Measurements from ENCODE around the gene ASCL5.

DNA sequence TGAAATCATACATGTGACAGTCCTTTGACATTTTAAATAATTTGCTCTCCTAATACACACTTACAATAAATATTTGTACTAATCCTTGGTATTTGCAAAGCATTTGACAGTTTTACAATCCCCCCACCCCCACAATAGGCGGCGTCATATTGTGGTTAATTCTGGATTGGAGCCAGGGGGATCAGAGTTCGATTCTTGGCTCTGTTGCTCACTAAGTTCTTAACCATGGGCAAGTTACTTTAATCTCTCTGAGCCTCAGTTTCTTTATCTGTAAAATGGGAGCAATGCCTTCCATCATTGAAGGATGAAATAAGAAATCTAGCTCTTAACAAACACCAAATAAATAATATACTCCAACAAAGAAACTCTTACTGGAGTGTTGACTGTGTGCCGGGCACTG lies 38.6 kb downstream of the ASCL5 start:
- no peak for TF ChIP-seq CREB1 (IDR thresholded peaks at IDR 0.05; ENCODE audit: low read depth)
- no peak for TF ChIP-seq YY1 (IDR thresholded peaks at IDR 0.05; ENCODE audit: low read depth)
- TF ChIP-seq EGR1 (IDR thresholded peaks at IDR 0.05), result no peak
- no peak for TF ChIP-seq EP300 (IDR thresholded peaks at IDR 0.05; ENCODE audit: borderline replicate concordance)
- TF ChIP-seq TEAD4 (IDR thresholded peaks at IDR 0.05), result no peak
